K562 (cell line): Measurements from ENCODE around the gene SFTPB. TPM values are rescaled to one million over a fixed set of nuclear protein-coding genes. Genes with fewer than 3 reads are reported as not detected.

Experiments used
- ATAC-seq: fragments of 200-7000 bp; cut with Tn5 transposase; 3 replicates; pipeline ENCODE4 v1.9.1; 2020; ENCODE audit warnings: moderate library complexity
- BruUV-seq: library from RNA; stranded (reverse); fragments of 400-500 nt; replicated peaks from 2 replicates; lab custom pipeline; 2021; lab: Mats Ljungman, UMichigan
- CTCF ChIA-PET: fragments of 300-600 bp; formaldehyde crosslinking; extraction: SDS; loops from one replicate; lab custom pipeline; 2021; ENCODE audit warnings: low intra/inter-chr PET ratio; lab: Yijun Ruan, JAX
- POLR2A ChIA-PET: fragments of 300-600, 350-650 bp; sonication (Branson Sonifier 250); formaldehyde crosslinking; extraction: SDS; loops from one replicate; lab custom pipeline; 2021; ENCODE audit warnings: antibody characterized with exemption, inconsistent platforms; lab: Yijun Ruan, JAX
- DNase-seq, 4 experiments: peaks; one replicate each; pipeline versions ENCODE4 v3.0.0 to v3.0.0-alpha.2; 2011 to 2018; ENCODE audit warnings: low spot score in 3 of 4, mixed read lengths in 3 of 4; ENCODE audit errors: extremely low read depth in 1 of 4
- FAIRE-seq: peaks from 2 replicates; lab custom pipeline; 2011; peaks lifted over from hg19 to GRCh38; lab: Jason Lieb, UNC
- H2AFZ ChIP-seq: 2 replicates; pipeline ENCODE4 v1.6.0; 2011; ENCODE audit warnings: low read depth, low read length, control low read depth, inconsistent platforms
- H3K27ac ChIP-seq: fragments of 200-600 bp; 3 replicates; pipeline ENCODE4 v1.8.0; 2011; ENCODE audit warnings: low read depth, mild to moderate bottlenecking, control low read depth, inconsistent platforms, low read length, moderate library complexity, mixed read lengths; ENCODE audit errors: extremely low read depth
- H3K27me3 ChIP-seq, 2 experiments: fragments of 300-600 bp in 1 of 2; 2 replicates in 1 of 2; 3 replicates in 1 of 2; pipeline versions ENCODE4 v1.6.0 to v1.8.0; 2011; ENCODE audit warnings: inconsistent platforms in 2 of 2, low read length in 2 of 2, mild to moderate bottlenecking in 1 of 2, mixed read lengths in 1 of 2, moderate library complexity in 1 of 2; ENCODE audit not compliant: control insufficient read depth in 2 of 2, insufficient read depth in 2 of 2
- H3K36me3 ChIP-seq: fragments of 300-600 bp; 3 replicates; pipeline ENCODE4 v1.8.0; 2011; ENCODE audit warnings: mild to moderate bottlenecking, low read length, inconsistent platforms; ENCODE audit not compliant: control insufficient read depth, insufficient read depth
- H3K4me1 ChIP-seq, 2 experiments: fragments of 200-600 bp in 1 of 2; replicated peaks in 1 of 2; 2 replicates in 1 of 2; 3 replicates in 1 of 2; pipeline versions ENCODE4 v1.5.1 to v1.8.0; 2011; ENCODE audit warnings: inconsistent platforms in 2 of 2, low read length in 2 of 2, mild to moderate bottlenecking in 1 of 2, mixed read lengths in 1 of 2, moderate library complexity in 1 of 2; ENCODE audit not compliant: control insufficient read depth in 2 of 2, insufficient read depth in 2 of 2
- H3K4me2 ChIP-seq: 2 replicates; pipeline ENCODE4 v1.6.1; 2011; ENCODE audit warnings: low read length, control low read depth, inconsistent platforms, mixed read lengths; ENCODE audit not compliant: insufficient read depth
- H3K4me3 ChIP-seq: fragments of 200-600 bp; sonication (generic), shearing (Covaris generic); 2 replicates; pipeline ENCODE4 v1.5.1; 2016; ENCODE audit warnings: control low read depth, inconsistent platforms
- H3K79me2 ChIP-seq: fragments of 200-600 bp; 3 replicates; pipeline ENCODE4 v1.8.0; 2011; ENCODE audit warnings: low read length, inconsistent platforms; ENCODE audit not compliant: control insufficient read depth, insufficient read depth
- H3K9ac ChIP-seq, 2 experiments: 2 replicates each; pipeline versions ENCODE4 v1.6.0 to v1.6.1; 2011; ENCODE audit warnings: low read depth in 2 of 2, low read length in 2 of 2, control low read depth in 1 of 2, inconsistent platforms in 1 of 2, mild to moderate bottlenecking in 1 of 2, mixed read lengths in 1 of 2; ENCODE audit not compliant: insufficient read depth in 1 of 2
- H3K9me1 ChIP-seq: one replicate; pipeline ENCODE4 v1.6.0; 2011; ENCODE audit warnings: inconsistent platforms, mild to moderate bottlenecking, low read length, moderate library complexity; ENCODE audit not compliant: control insufficient read depth, insufficient read depth
- H3K9me3 ChIP-seq: replicated peaks from 2 replicates; pipeline ENCODE4 v1.5.1; 2011; ENCODE audit warnings: low read depth, low read length, inconsistent platforms; ENCODE audit not compliant: control insufficient read depth, insufficient read depth
- H4K20me1 ChIP-seq: replicated peaks from 2 replicates; pipeline ENCODE4 v1.6.1; 2011; ENCODE audit warnings: low read length, inconsistent platforms, mixed read lengths; ENCODE audit not compliant: control insufficient read depth, insufficient read depth
- CBFA2T2 ChIP-seq: fragments of 450-650 bp; conservative IDR thresholded peaks from 2 replicates; pipeline ENCODE4 v1.6.1; 2017; ENCODE audit warnings: mild to moderate bottlenecking
- CREBBP ChIP-seq: IDR thresholded peaks from one replicate; pipeline ENCODE4 v1.6.1; 2012; ENCODE audit warnings: low read depth, mild to moderate bottlenecking, control low read depth, inconsistent platforms, low read length
- MXI1 ChIP-seq: IDR thresholded peaks from 2 replicates; pipeline ENCODE4 v1.6.1; 2011; ENCODE audit warnings: low read depth, mild to moderate bottlenecking, improper control_type of control experiment, low read length
- PHB ChIP-seq: fragments of 250-450 bp; sonication (Bioruptor Pico); IDR thresholded peaks from 2 replicates; pipeline ENCODE4 v1.5.0; 2021
- PHF8 ChIP-seq: fragments of 200-600 bp; sonication (generic); IDR thresholded peaks from 2 replicates; pipeline ENCODE4 v1.6.1; 2012; ENCODE audit warnings: mixed run types, mild to moderate bottlenecking, inconsistent platforms, low read length, moderate library complexity, borderline replicate concordance
- RBM22 ChIP-seq: fragments of 200-400 bp; formaldehyde crosslinking; IDR thresholded peaks from 2 replicates; pipeline ENCODE4 v1.6.1; 2018; ENCODE audit warnings: low read length, low read depth; ENCODE audit not compliant: poor library complexity, severe bottlenecking
- SMARCA5 ChIP-seq: fragments of 450-650 bp; IDR thresholded peaks from 2 replicates; pipeline ENCODE4 v1.6.1; 2016
- TBP ChIP-seq: optimal IDR thresholded peaks from 2 replicates; pipeline ENCODE3; 2011; ENCODE audit warnings: low read depth, low read length, improper control_type of control experiment
- TGIF2 ChIP-seq: sonication (generic); formaldehyde crosslinking; IDR thresholded peaks from 2 replicates; pipeline ENCODE4 v1.8.1; 2022; ENCODE audit warnings: mild to moderate bottlenecking, missing genetic modification reagents, moderate library complexity
- U2AF1 ChIP-seq: fragments of 200-400 bp; formaldehyde crosslinking; optimal IDR thresholded peaks from 2 replicates; pipeline ENCODE3; 2017; ENCODE audit warnings: mild to moderate bottlenecking, low read depth, low read length, moderate library complexity
- YY1 ChIP-seq, 3 experiments: IDR thresholded peaks; 2 replicates each; pipeline ENCODE4 v1.6.1; 2011; ENCODE audit warnings: low read length in 2 of 3, mild to moderate bottlenecking in 2 of 3, moderate library complexity in 2 of 3, borderline replicate concordance in 1 of 3, control low read depth in 1 of 3, low read depth in 1 of 3; ENCODE audit not compliant: insufficient read depth in 3 of 3, insufficient replicate concordance in 2 of 3, control insufficient read depth in 1 of 3, insufficient read length in 1 of 3; ENCODE audit errors: extremely low read depth in 1 of 3
- ZC3H11A ChIP-seq: IDR thresholded peaks from 2 replicates; pipeline ENCODE4 v1.6.1; 2012; ENCODE audit warnings: low read depth, low read length, improper control_type of control experiment
- ZC3H4 ChIP-seq: sonication (generic); formaldehyde crosslinking; IDR thresholded peaks from 2 replicates; pipeline ENCODE4 v1.9.0; 2021; ENCODE audit warnings: missing genetic modification reagents, borderline replicate concordance
- ZNF253 ChIP-seq: fragments of 250-450 bp; sonication (Bioruptor Pico); conservative IDR thresholded peaks from 2 replicates; pipeline ENCODE4 v1.6.1; 2021; ENCODE audit warnings: mild to moderate bottlenecking
- ZNF277 ChIP-seq: fragments of 250-450 bp; sonication (Bioruptor Pico); IDR thresholded peaks from 2 replicates; pipeline ENCODE4 v1.8.0; 2022; ENCODE audit warnings: inconsistent platforms, mild to moderate bottlenecking, moderate library complexity, borderline replicate concordance
- ZNF280B ChIP-seq: fragments of 250-450 bp; sonication (Bioruptor Pico); IDR thresholded peaks from 2 replicates; pipeline ENCODE4 v1.5.1; 2021; ENCODE audit warnings: mild to moderate bottlenecking
- ZNF583 ChIP-seq: fragments of 250-450 bp; sonication (Bioruptor Pico); IDR thresholded peaks from 2 replicates; pipeline ENCODE4 v1.4.0; 2020
- WGBS: fragments of 100-300 bp; shearing (Covaris generic); methylation state at CpG from one replicate; pipeline ENCODE4 v1.1.6; 2016; ENCODE audit warnings: low coverage, mixed read lengths; ENCODE audit not compliant: insufficient coverage; ENCODE audit errors: missing lambda C conversion rate; 5-methylcytosine and 5-hydroxymethylcytosine counted together
- in situ Hi-C: fragments of 300-500 bp; cut with MboI; formaldehyde crosslinking; loops from 4 replicates; pipeline ENCODE4 v1.15.0; 2018; ENCODE audit warnings: inconsistent platforms, mixed read lengths
- intact Hi-C: fragments of 100-400 bp; cut with micrococcal nuclease; formaldehyde crosslinking; loops from 2 replicates; pipeline ENCODE4 v1.14.2; 2022
- polyA plus RNA-seq, 8 experiments: library from polyadenylated mRNA; depleted of rRNA in 4 of 8; stranded (reverse) in 5 of 8; unstranded in 3 of 8; fragments of >200 nt; fragmentation: Nextera tagmentation in 2 of 8; fragmentation: Illumina TruSeq in 1 of 8; extraction: Ambion mirVana in 2 of 8; extraction: Trizol in 1 of 8; gene quantifications; 2 replicates each; pipeline versions ENCODE4 v1.2.1 to v1.2.3, GENCODE V29; 2011 to 2014; ENCODE audit warnings: inconsistent platforms in 1 of 8, missing spikeins in 1 of 8
- total RNA-seq, 7 experiments: library from RNA; depleted of rRNA in 6 of 7; stranded (reverse); fragments of >200 nt in 6 of 7; fragmentation: Illumina TruSeq in 2 of 7; extraction: Trizol in 2 of 7; gene quantifications; 2 replicates each; pipeline versions ENCODE4 v1.2.1 to v1.2.3, GENCODE V29; 2011 to 2021; ENCODE audit warnings: low replicate concordance in 1 of 7
- TF ChIP-seq, protein P1 (sequence below), 2 experiments: fragments of 450-650 bp; IDR thresholded peaks; 2 replicates each; pipeline ENCODE4 v1.6.1; 2016

Gene SFTPB
- total and polyA plus RNA-seq, 9 of the 15 experiments (the other 6 are each of a cell fraction or from before 2014, with no cell fraction given): 0.03 to 7.0 TPM; not detected in 7

GRCh38 chr2:85695121-85695520 lies 27.1 kb upstream of the SFTPB start:
- FAIRE-seq (no peak), ATAC-seq (no peak), DNase-seq (no peak)
- Histone ChIP-seq H3K9ac (peak overlapping the region in 1 of 2 experiments; percentile 58; a peak in 1 of 4 replicates), H3K27me3 (peaks cover 8 to 12% of the 10 kb centered on the region in 2 experiments; a peak in 3 of 5 replicates), H3K4me2 (no peak overlapping the region), H3K9me3 (no peaks in the 10 kb centered on the region), H3K27ac (no peak overlapping the region), H4K20me1 (no peaks in the 10 kb centered on the region), H3K9me1 (no peaks in the 10 kb centered on the region), H2AFZ (no peak overlapping the region), H3K4me3 (no peak overlapping the region), H3K79me2 (no peaks in the 10 kb centered on the region), H3K36me3 (no peaks in the 10 kb centered on the region), H3K4me1 (peaks cover 0 to 9% of the 10 kb centered on the region in 2 experiments; a peak in 2 of 5 replicates)
- ChIA-PET POLR2A (interaction anchor here (0.7 kb wide), 1 partner anchor 50 kb away, joined by 3 read pairs; no protein-coding TSS in a partner anchor), CTCF (no interaction called here)
- no TSS peak for BruUV-seq
- no peak for TF ChIP-seq ZC3H4 (CRISPR knock-in tag)
- TF ChIP-seq TGIF2 (CRISPR knock-in tag): no peak
- TF ChIP-seq ZNF583: no peak
- no peak for TF ChIP-seq PHF8
- TF ChIP-seq SMARCA5: no peak
- no peak for TF ChIP-seq TBP
- TF ChIP-seq, protein P1, sequence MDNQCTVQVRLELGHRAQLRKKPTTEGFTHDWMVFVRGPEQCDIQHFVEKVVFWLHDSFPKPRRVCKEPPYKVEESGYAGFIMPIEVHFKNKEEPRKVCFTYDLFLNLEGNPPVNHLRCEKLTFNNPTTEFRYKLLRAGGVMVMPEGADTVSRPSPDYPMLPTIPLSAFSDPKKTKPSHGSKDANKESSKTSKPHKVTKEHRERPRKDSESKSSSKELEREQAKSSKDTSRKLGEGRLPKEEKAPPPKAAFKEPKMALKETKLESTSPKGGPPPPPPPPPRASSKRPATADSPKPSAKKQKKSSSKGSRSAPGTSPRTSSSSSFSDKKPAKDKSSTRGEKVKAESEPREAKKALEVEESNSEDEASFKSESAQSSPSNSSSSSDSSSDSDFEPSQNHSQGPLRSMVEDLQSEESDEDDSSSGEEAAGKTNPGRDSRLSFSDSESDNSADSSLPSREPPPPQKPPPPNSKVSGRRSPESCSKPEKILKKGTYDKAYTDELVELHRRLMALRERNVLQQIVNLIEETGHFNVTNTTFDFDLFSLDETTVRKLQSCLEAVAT (IDR thresholded peaks at IDR 0.05): no peak
- no peak for TF ChIP-seq ZNF277
- no peak for TF ChIP-seq U2AF1
- TF ChIP-seq MXI1: no peak
- no peak for TF ChIP-seq YY1 (IDR thresholded peaks at IDR 0.05; ENCODE audit: borderline replicate concordance in 1 of 3, control insufficient read depth in 1 of 3, extremely low read depth in 1 of 3, insufficient read depth in 3 of 3, insufficient read length in 1 of 3, insufficient replicate concordance in 2 of 3, low read depth in 1 of 3, low read length in 2 of 3)
- TF ChIP-seq ZC3H11A: no peak
- TF ChIP-seq PHB (CRISPR knock-in tag): no peak
- no peak for TF ChIP-seq RBM22
- TF ChIP-seq ZNF280B: no peak
- TF ChIP-seq CBFA2T2: no peak
- no peak for TF ChIP-seq CREBBP
- TF ChIP-seq ZNF253 (CRISPR knock-in tag): no peak
- WGBS: 15% methylated on average over 10 of the region's 11 CpGs
- in situ Hi-C loops (no loop called here), intact Hi-C loops (no loop called here)
